A549 (cell line): ENCODE data around the gene MAP9. TPM values are rescaled to one million over a fixed set of nuclear protein-coding genes. Genes with fewer than 3 reads are reported as not detected.
A peak's percentile ranks its signal among the peaks of the same experiment; 100 is the strongest.

Experiments
- ATAC-seq, 2 experiments: fragments of 200-7000 bp in 1 of 2; fragments of >200 bp in 1 of 2; cut with Nextera tagmentation in 1 of 2; cut with Tn5 transposase in 1 of 2; 3 replicates each; pipeline versions ENCODE4 v1.8.0 to v1.9.1; 2018 to 2020; ENCODE audit warnings: mild to moderate bottlenecking in 1 of 2, moderate library complexity in 1 of 2
- CTCF ChIA-PET: fragments of 300-600 bp; sonication (Branson Sonifier 250); formaldehyde crosslinking; extraction: SDS; loops from one replicate; lab custom pipeline; 2021; ENCODE audit warnings: antibody characterized with exemption, inconsistent platforms; lab: Yijun Ruan, JAX
- POLR2A ChIA-PET: fragments of 350-600 bp; formaldehyde crosslinking; extraction: SDS; loops from one replicate; lab custom pipeline; 2021; ENCODE audit warnings: antibody characterized with exemption, inconsistent platforms; lab: Yijun Ruan, JAX
- DNase-seq, 2 experiments: peaks; one replicate each; pipeline versions ENCODE4 v3.0.0 to v3.0.0-alpha.2; 2011 to 2016; ENCODE audit warnings: low read depth in 1 of 2, low spot score in 1 of 2
- FAIRE-seq: peaks from 2 replicates; lab custom pipeline; 2011; peaks lifted over from hg19 to GRCh38; lab: Jason Lieb, UNC
- H3K27ac ChIP-seq, 2 experiments: fragments of >200 bp; sonication (Bioruptor Twin); formaldehyde crosslinking; 3 replicates each; pipeline ENCODE4 v1.5.1; 2016 to 2017
- H3K4me1 ChIP-seq: fragments of >200 bp; sonication (Bioruptor Twin); formaldehyde crosslinking; 3 replicates; pipeline ENCODE4 v1.6.1; 2016
- H3K4me2 ChIP-seq: fragments of >200 bp; sonication (Bioruptor Twin); formaldehyde crosslinking; 3 replicates; pipeline ENCODE4 v1.6.1; 2016
- H3K4me3 ChIP-seq: fragments of >200 bp; sonication (Bioruptor Twin); formaldehyde crosslinking; 3 replicates; pipeline ENCODE4 v1.5.1; 2016
- H3K9me3 ChIP-seq: fragments of >200 bp; sonication (Bioruptor Twin); formaldehyde crosslinking; 3 replicates; pipeline ENCODE4 v1.6.1; 2016
- CBX8 ChIP-seq: fragments of 200-600 bp; sonication (generic); IDR thresholded peaks from 2 replicates; pipeline ENCODE4 v1.6.1; 2016
- CEBPB ChIP-seq, 2 experiments: fragments of >200 bp in 1 of 2; sonication (Bioruptor Twin) in 1 of 2; formaldehyde crosslinking in 1 of 2; IDR thresholded peaks; 2 replicates each; pipeline ENCODE4 v1.6.1; 2012 to 2016
- EHF ChIP-seq: fragments of 250-450 bp; sonication (Bioruptor Pico); IDR thresholded peaks from 2 replicates; pipeline ENCODE4 v1.5.0; 2020; ENCODE audit warnings: mild to moderate bottlenecking
- EHMT2 ChIP-seq: fragments of 200-600 bp; sonication (generic); IDR thresholded peaks from 2 replicates; pipeline ENCODE4 v1.6.1; 2016; ENCODE audit warnings: antibody characterized with exemption, low read depth, mild to moderate bottlenecking, moderate library complexity
- HEYL ChIP-seq: fragments of 250-450 bp; sonication (Bioruptor Pico); IDR thresholded peaks from 2 replicates; pipeline ENCODE4 v1.8.0; 2021; ENCODE audit warnings: mild to moderate bottlenecking, moderate library complexity
- HOXA7 ChIP-seq: fragments of 250-450 bp; sonication (Bioruptor Pico); IDR thresholded peaks from 2 replicates; pipeline ENCODE4 v1.5.0; 2020; ENCODE audit warnings: mild to moderate bottlenecking, moderate library complexity
- HOXB5 ChIP-seq: fragments of 250-450 bp; sonication (Bioruptor Pico); IDR thresholded peaks from 2 replicates; pipeline ENCODE4 v1.5.0; 2020; ENCODE audit warnings: mild to moderate bottlenecking, moderate library complexity
- JUN ChIP-seq, 2 experiments: fragments of >200 bp; sonication (Bioruptor Twin); formaldehyde crosslinking; IDR thresholded peaks; 2 replicates in 1 of 2; 3 replicates in 1 of 2; pipeline ENCODE4 v1.6.1; 2016 to 2017
- KDM5A ChIP-seq: fragments of 200-600 bp; sonication (generic); IDR thresholded peaks from 2 replicates; pipeline ENCODE4 v1.6.1; 2016; ENCODE audit warnings: antibody characterized with exemption, mild to moderate bottlenecking
- MYC ChIP-seq: IDR thresholded peaks from 2 replicates; pipeline ENCODE4 v1.6.1; 2012; ENCODE audit warnings: mild to moderate bottlenecking, inconsistent platforms, low read length, improper control_type of control experiment, borderline replicate concordance
- NFE2L2 ChIP-seq: fragments of 150-350 bp; conservative IDR thresholded peaks from 2 replicates; pipeline ENCODE4 v1.6.1; 2014; ENCODE audit warnings: low read length
- NPAS2 ChIP-seq: fragments of 250-450 bp; sonication (Bioruptor Pico); IDR thresholded peaks from 2 replicates; pipeline ENCODE4 v1.8.0; 2022; ENCODE audit warnings: mild to moderate bottlenecking, moderate library complexity, borderline replicate concordance
- RAD21 ChIP-seq, 2 experiments: fragments of >200 bp in 1 of 2; sonication (Bioruptor Twin) in 1 of 2; formaldehyde crosslinking in 1 of 2; IDR thresholded peaks in 1 of 2; conservative IDR thresholded peaks in 1 of 2; 2 replicates in 1 of 2; 3 replicates in 1 of 2; pipeline ENCODE4 v1.6.1; 2012 to 2018; ENCODE audit warnings: inconsistent platforms in 1 of 2
- RCOR1 ChIP-seq: fragments of 150-350 bp; IDR thresholded peaks from 2 replicates; pipeline ENCODE4 v1.6.1; 2014; ENCODE audit warnings: antibody characterized with exemption, low read length, low read depth
- RFX5 ChIP-seq: fragments of 450-650 bp; IDR thresholded peaks from 2 replicates; pipeline ENCODE4 v1.7.1; 2014; ENCODE audit warnings: antibody characterized with exemption, mild to moderate bottlenecking, moderate library complexity
- RNF2 ChIP-seq: fragments of 200-600 bp; sonication (generic); IDR thresholded peaks from 2 replicates; pipeline ENCODE4 v1.6.1; 2016; ENCODE audit warnings: low read depth, mild to moderate bottlenecking, antibody characterized with exemption, moderate library complexity, borderline replicate concordance
- SMC3 ChIP-seq: fragments of >200 bp; sonication (Bioruptor Twin); formaldehyde crosslinking; IDR thresholded peaks from 3 replicates; pipeline ENCODE4 v1.6.1; 2018; ENCODE audit warnings: inconsistent platforms
- SREBF2 ChIP-seq: fragments of 450-650 bp; IDR thresholded peaks from 2 replicates; pipeline ENCODE4 v1.6.1; 2014; ENCODE audit warnings: mild to moderate bottlenecking, moderate library complexity
- TP53 ChIP-seq: fragments of 250-450 bp; sonication (Bioruptor Pico); IDR thresholded peaks from 2 replicates; pipeline ENCODE4 v1.5.0; 2021; ENCODE audit warnings: mild to moderate bottlenecking, moderate library complexity
- ZFP36 ChIP-seq: fragments of 450-650 bp; IDR thresholded peaks from 2 replicates; pipeline ENCODE4 v1.6.1; 2014; ENCODE audit warnings: borderline replicate concordance; ENCODE audit not compliant: partially characterized antibody
- ZSCAN20 ChIP-seq: fragments of 250-450 bp; sonication (Bioruptor Pico); IDR thresholded peaks from 2 replicates; pipeline ENCODE4 v1.8.0; 2022; ENCODE audit warnings: mild to moderate bottlenecking, moderate library complexity
- WGBS: methylation state at CpG from one replicate; pipeline ENCODE4 v1.1.6; 2017; ENCODE audit errors: missing lambda C conversion rate; 5-methylcytosine and 5-hydroxymethylcytosine counted together
- polyA plus RNA-seq, 4 experiments: library from polyadenylated mRNA; depleted of rRNA in 3 of 4; stranded (reverse); fragments of >200 nt; fragmentation: RNase III in 1 of 4; extraction: RNeasy Plus Mini Kit Qiagen cat#74134 plus additional on column Dnase treatment in 1 of 4; gene quantifications; 2 replicates in 3 of 4; 3 replicates in 1 of 4; pipeline ENCODE4 v1.2.3, GENCODE V29; 2011 to 2017
- TF ChIP-seq, protein P1 (sequence below): IDR thresholded peaks from 2 replicates; pipeline ENCODE4 v1.6.1; 2012
- TF ChIP-seq, protein P2 (sequence below): fragments of >200 bp; sonication (Bioruptor Twin); formaldehyde crosslinking; IDR thresholded peaks from 3 replicates; pipeline ENCODE4 v1.5.1; 2016
- TF ChIP-seq, protein P3 (sequence below): fragments of >200 bp; sonication (Bioruptor Twin); formaldehyde crosslinking; IDR thresholded peaks from 2 replicates; pipeline ENCODE4 v1.6.1; 2016
- TF ChIP-seq, protein P4 (sequence below): IDR thresholded peaks from 2 replicates; pipeline ENCODE4 v1.6.1; 2012; ENCODE audit warnings: low read depth, borderline replicate concordance

Gene MAP9
- polyA plus RNA-seq, 2 of the 4 experiments (the other 2 are of a cell fraction) = 8.2 to 18.1 TPM

DNA sequence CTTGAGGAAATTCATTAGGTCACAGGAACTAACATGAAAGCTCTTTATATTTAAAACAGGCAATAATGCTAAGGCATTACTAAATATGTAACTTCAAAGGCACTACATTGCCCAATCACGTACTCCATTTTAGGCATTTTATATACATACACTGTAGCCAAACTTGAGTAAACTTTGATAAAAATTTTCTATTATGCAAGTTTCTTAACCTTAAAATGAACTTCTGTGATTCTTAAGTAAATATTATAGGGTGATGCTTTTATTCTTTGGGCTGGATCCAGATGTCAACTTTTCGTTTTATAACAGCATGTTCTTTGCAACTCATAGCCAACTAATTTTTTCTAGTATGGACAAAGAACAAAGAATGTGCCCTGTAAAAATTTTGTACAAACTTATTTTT is 28.3 kb upstream of the MAP9 start:
- POLR2A ChIA-PET = interaction anchor here (2.1 kb wide), 1 partner anchor 549 kb away, joined by 5 read pairs; the partner anchor contains the start of gene CTSO
- Histone ChIP-seq H3K4me1 (peaks cover 13% of the 10 kb centered on the region; the same call in 1 of the 3 replicates), H3K9me3 (no peaks in the 10 kb centered on the region), H3K4me2 (peak overlapping the region; percentile 10; the same call in 1 of the 3 replicates), H3K27ac (no peak overlapping the region), H3K4me3 (no peak overlapping the region)
- 6% methylated on average over 2 of the region's 2 CpGs for WGBS
- CTCF ChIA-PET = interaction anchor here (3.6 kb wide), 1 partner anchor 548 kb away, joined by 19 read pairs; the partner anchor contains the start of gene CTSO
- DNase-seq = no peak
- FAIRE-seq = no peak
- no peak for TF ChIP-seq EHF (CRISPR knock-in tag)
- TF ChIP-seq NPAS2 (CRISPR knock-in tag) = no peak
- no peak for TF ChIP-seq RCOR1
- TF ChIP-seq ZFP36 = no peak
- no peak for TF ChIP-seq TP53 (CRISPR knock-in tag)
- no peak for TF ChIP-seq ZSCAN20 (CRISPR knock-in tag)
- no peak for TF ChIP-seq CBX8
- TF ChIP-seq EHMT2 = no peak
- no peak for TF ChIP-seq KDM5A
- TF ChIP-seq, protein P1, sequence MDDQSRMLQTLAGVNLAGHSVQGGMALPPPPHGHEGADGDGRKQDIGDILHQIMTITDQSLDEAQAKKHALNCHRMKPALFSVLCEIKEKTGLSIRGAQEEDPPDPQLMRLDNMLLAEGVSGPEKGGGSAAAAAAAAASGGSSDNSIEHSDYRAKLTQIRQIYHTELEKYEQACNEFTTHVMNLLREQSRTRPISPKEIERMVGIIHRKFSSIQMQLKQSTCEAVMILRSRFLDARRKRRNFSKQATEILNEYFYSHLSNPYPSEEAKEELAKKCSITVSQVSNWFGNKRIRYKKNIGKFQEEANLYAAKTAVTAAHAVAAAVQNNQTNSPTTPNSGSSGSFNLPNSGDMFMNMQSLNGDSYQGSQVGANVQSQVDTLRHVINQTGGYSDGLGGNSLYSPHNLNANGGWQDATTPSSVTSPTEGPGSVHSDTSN = no peak
- TF ChIP-seq CEBPB (IDR thresholded peaks at IDR 0.05) = no peak; a peak in 1 of 4 replicates
- no peak for ATAC-seq

DNA sequence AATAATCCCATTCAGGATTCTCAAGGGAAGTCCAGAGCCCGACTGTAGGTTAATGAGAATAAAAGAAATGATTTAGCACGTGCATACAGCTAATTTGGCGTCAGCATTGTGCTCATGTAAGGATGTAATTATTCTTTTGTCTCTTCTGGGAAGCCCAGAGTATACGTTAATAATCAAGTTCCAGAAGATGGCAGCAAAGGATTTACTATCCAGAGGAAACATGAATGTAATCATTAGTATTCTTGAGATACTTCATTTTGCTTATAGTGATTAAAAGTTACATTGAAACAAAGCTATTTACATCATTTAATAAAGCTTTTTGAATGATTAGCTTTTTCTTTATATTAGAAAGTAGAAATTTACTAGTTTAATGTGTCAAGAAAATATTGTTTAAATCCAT is 27.1 kb upstream of the MAP9 start:
- H3K27ac ChIP-seq = no peak overlapping the region
- H3K4me1 ChIP-seq = peaks cover 13% of the 10 kb centered on the region; the same call in 1 of the 3 replicates
- 0% methylated on average over 4 of the region's 4 CpGs for WGBS
- ChIA-PET POLR2A (interaction anchor here (2.1 kb wide), 1 partner anchor 550 kb away, joined by 5 read pairs; the partner anchor contains the start of gene CTSO), CTCF (interaction anchor here (0.6 to 3.6 kb wide), 9 partner anchors 11 to 551 kb away, joined by 3 to 19 read pairs (median 4); partner anchors contain the start of gene CTSO)
- H3K9me3 ChIP-seq = no peaks in the 10 kb centered on the region
- TF ChIP-seq, protein P2, sequence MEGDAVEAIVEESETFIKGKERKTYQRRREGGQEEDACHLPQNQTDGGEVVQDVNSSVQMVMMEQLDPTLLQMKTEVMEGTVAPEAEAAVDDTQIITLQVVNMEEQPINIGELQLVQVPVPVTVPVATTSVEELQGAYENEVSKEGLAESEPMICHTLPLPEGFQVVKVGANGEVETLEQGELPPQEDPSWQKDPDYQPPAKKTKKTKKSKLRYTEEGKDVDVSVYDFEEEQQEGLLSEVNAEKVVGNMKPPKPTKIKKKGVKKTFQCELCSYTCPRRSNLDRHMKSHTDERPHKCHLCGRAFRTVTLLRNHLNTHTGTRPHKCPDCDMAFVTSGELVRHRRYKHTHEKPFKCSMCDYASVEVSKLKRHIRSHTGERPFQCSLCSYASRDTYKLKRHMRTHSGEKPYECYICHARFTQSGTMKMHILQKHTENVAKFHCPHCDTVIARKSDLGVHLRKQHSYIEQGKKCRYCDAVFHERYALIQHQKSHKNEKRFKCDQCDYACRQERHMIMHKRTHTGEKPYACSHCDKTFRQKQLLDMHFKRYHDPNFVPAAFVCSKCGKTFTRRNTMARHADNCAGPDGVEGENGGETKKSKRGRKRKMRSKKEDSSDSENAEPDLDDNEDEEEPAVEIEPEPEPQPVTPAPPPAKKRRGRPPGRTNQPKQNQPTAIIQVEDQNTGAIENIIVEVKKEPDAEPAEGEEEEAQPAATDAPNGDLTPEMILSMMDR = peak; percentile 53
- TF ChIP-seq NFE2L2 (no peak), RAD21 (conservative IDR thresholded peaks at IDR 0.05 in 1 of 2, IDR thresholded peaks at IDR 0.05 in 1 of 2) (peak; percentile 67 to 75), CEBPB (IDR thresholded peaks at IDR 0.05) (no peak), EHMT2 (no peak), SMC3 (peak; percentile 35; the same call in 2 of the 3 replicates)
- no peak overlapping the region for H3K4me2 ChIP-seq
- DNase-seq = peak; percentile 6 to 40
- no peak overlapping the region for H3K4me3 ChIP-seq
- FAIRE-seq = no peak
- peak; percentile 70 to 78; a peak in 3 of 6 replicates for ATAC-seq

DNA sequence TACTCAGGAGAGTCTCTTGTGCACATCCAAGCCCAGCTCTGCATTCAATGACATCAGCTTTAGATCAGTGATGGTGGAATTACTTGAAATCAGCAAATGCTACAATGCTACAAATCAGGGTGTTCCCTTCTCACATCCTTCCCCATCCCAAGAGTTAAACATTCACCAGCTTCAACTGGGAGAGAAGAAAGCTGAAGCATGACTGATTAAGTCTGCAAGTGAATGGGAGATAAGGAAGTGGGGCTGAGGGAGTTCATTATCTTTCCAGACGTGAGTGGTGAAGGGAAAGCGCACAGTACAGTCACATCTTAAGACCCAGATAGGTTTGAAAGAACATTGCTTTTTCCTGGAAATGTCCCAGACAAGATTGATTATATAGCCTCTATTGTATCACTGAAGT is 26.2 kb upstream of the MAP9 start:
- Histone ChIP-seq H3K9me3 (no peaks in the 10 kb centered on the region), H3K27ac (no peak overlapping the region), H3K4me3 (no peak overlapping the region), H3K4me1 (peaks cover 13% of the 10 kb centered on the region; the same call in 1 of the 3 replicates), H3K4me2 (no peak overlapping the region)
- FAIRE-seq (no peak), DNase-seq (no peak), ATAC-seq (0 out of 6 replicates have a peak, but pooled peaks of 1 of the 2 experiments have one; percentile 30)
- POLR2A ChIA-PET = no interaction called here
- TF ChIP-seq, protein P3, sequence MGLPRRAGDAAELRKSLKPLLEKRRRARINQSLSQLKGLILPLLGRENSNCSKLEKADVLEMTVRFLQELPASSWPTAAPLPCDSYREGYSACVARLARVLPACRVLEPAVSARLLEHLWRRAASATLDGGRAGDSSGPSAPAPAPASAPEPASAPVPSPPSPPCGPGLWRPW = no peak
- TF ChIP-seq HOXA7 (CRISPR knock-in tag) (no peak), SREBF2 (no peak), HEYL (CRISPR knock-in tag) (no peak), RFX5 (no peak), RNF2 (no peak), JUN (IDR thresholded peaks at IDR 0.05) (no peak), MYC (no peak), EHMT2 (no peak), RAD21 (conservative IDR thresholded peaks at IDR 0.05 in 1 of 2, IDR thresholded peaks at IDR 0.05 in 1 of 2) (no peak), KDM5A (no peak), SMC3 (no peak), HOXB5 (no peak)
- TF ChIP-seq, protein P4, sequence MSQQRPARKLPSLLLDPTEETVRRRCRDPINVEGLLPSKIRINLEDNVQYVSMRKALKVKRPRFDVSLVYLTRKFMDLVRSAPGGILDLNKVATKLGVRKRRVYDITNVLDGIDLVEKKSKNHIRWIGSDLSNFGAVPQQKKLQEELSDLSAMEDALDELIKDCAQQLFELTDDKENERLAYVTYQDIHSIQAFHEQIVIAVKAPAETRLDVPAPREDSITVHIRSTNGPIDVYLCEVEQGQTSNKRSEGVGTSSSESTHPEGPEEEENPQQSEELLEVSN = no peak
- WGBS = 33% methylated on average over 2 of the region's 2 CpGs
- CTCF ChIA-PET = interaction anchor here (3.6 kb wide), 1 partner anchor 550 kb away, joined by 19 read pairs; the partner anchor contains the start of gene CTSO
